HG02763 (cell line): ENCODE results near the gene GDAP2.

Source experiments
- ATAC-seq: cut with Tn5 transposase; IDR thresholded peaks from one replicate; pipeline ENCODE4 v1.9.1; 2021; ENCODE audit warnings: mild to moderate bottlenecking, moderate library complexity; ENCODE audit not compliant: unreplicated experiment

The GDAP2 gene

DNA sequence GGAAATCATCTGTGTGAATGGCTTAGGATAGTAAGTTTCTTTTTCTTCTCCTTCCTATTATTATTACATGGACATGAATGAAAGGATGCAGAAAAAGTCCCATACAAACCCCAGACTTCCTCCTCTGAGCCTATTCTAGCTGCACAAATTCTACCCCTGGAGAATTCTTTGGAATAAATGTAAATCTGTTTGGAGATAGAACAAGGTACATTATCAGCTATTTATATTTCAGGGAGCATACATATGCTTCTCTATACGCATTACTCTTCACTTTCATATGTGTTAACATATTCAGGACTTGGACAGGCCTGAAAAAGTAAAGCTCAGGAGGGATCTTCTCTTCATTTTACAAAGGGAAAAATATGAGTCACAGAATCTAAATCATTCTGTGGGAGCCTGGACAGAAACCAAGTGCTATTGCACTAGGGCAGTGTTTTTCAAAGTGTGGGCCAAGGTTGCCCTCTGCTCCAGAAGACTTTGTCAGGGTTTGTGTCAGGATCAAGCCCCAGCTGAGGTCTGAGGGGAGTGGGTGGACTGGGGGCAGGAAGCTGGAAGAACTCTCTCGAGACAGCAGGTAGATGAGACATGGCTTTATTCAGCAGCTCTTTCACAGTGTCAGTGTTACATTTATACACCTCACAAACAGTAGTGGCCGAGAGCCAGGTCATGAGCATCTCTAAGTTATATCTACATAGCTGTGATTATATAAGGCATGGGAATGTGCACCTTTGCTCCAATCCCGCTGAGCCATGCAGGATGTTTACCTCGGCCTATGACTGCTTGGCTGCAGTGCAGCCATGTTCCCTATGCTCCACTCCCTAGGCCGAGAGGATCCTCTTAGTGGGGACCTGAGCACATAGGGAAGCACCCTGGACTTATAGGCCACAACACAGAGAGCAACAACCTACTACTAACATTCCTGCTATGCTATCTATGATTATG lies 114.3 kb downstream of the GDAP2 start:
- ATAC-seq: no peak
